Measurements from ENCODE around the gene ITPRID2. TPM values are rescaled to one million over a fixed set of nuclear protein-coding genes. Genes with fewer than 3 reads are reported as not detected.

Gene ITPRID2
- total and polyA plus RNA-seq, 12 donors = 25.5 to 103 (median 79.8) TPM

DNA sequence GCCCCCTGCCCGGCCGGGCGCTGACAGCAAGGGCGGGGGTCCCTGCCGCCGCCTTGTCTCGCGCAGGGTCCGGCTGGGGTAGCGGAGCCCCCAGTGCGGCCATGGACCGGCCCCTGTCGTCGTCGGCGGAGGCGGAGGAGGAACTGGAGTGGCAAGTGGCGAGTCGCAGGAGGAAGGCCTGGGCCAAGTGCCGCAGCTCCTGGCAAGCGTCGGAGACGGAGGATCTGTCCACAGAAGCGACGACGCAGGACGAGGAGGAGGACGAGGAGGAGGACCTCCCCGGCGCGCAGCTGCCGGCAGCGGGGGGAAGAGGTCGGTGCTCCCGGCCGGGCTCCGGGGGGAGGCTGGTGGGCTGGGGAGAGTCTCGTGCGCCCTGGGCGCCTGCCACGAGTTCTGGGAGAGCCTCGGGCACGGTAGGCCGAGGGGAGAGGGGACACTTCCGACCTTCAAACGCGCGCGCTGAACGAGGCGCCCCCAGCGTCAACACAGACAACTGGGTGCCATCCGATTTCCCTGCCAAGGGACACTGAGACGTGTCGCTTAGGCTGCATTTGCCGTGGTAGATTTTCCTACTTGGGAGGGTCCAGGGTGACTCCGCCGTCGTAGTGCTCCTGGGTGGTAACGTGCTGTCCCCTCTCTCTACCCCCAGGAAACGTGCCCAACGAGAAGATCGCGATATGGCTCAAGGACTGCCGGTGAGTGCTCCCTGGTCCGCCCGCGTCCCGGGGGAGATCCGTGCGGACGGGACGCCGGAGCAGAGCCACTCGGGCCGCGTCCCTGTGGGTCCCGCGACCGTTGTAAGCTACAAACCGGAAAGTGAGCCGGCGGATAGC lies 652 bp downstream of the ITPRID2 start:
- peak overlapping the region; percentile 87 to 99 (median 98) for H3K27ac ChIP-seq
- no peaks in the 10 kb centered on the region for H3K36me3 ChIP-seq (replicated peaks in 1 of 2)
- H3K27me3 ChIP-seq = no peaks in the 10 kb centered on the region
- WGBS, 4 donors = 0 to 1% (median 0%) methylated on average over 2 to 83 of the region's 83 CpGs
- H3K4me3 ChIP-seq = peak overlapping the region; percentile 38 to 90 (median 76)
- peak; percentile 73 to 81 (median 77) for DNase-seq
- H3K9me3 ChIP-seq (replicated peaks in 1 of 3) = no peaks in the 10 kb centered on the region
- H3K4me1 ChIP-seq (replicated peaks in 1 of 2) = peaks cover 17 to 49% of the 10 kb centered on the region in 2 donors
- intact Hi-C loops (cut with DNase I) = no loop called here
- peak in 1 of 2 donors; percentile 67 for TF ChIP-seq POLR2A (IDR thresholded peaks at IDR 0.05)
- TF ChIP-seq, protein P1, sequence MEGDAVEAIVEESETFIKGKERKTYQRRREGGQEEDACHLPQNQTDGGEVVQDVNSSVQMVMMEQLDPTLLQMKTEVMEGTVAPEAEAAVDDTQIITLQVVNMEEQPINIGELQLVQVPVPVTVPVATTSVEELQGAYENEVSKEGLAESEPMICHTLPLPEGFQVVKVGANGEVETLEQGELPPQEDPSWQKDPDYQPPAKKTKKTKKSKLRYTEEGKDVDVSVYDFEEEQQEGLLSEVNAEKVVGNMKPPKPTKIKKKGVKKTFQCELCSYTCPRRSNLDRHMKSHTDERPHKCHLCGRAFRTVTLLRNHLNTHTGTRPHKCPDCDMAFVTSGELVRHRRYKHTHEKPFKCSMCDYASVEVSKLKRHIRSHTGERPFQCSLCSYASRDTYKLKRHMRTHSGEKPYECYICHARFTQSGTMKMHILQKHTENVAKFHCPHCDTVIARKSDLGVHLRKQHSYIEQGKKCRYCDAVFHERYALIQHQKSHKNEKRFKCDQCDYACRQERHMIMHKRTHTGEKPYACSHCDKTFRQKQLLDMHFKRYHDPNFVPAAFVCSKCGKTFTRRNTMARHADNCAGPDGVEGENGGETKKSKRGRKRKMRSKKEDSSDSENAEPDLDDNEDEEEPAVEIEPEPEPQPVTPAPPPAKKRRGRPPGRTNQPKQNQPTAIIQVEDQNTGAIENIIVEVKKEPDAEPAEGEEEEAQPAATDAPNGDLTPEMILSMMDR (IDR thresholded peaks at IDR 0.05) = peak in 2 of 6 experiments; percentile 6 to 7

DNA sequence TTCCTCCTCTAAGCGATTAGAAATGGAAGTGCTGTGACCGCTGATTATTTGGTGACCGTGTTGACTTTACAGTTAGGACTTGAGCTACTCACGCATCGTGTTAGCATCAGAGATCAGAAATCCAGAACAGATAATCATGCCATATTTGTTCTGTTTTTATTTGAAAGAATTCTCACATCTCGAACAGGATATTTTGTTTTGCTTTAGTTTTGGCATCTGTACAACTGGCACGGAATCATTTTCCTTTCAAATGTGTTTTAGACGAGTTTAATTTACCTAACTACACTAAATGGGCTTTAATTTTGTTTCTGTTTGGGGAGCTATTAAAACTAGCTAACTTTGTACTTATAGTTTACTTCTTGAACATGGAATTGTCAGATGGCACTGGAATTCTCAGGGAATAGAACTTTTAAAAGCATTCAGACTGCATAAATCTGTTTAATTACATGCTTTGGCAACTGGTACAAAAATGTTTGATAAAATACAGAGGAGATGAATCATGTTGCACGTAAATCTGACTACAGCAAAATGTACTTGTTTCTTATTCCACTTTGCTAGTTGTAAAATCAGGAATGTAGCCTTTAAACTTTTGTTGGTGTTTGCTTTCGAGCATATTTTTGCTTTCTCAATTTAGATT lies 1.4 kb downstream of the ITPRID2 start:
- intact Hi-C loops (cut with DNase I) = no loop called here
- DNase-seq = peak in 1 of 7 donors; percentile 6
- Histone ChIP-seq H3K9me3 (replicated peaks in 1 of 3) (no peaks in the 10 kb centered on the region), H3K36me3 (replicated peaks in 1 of 2) (no peaks in the 10 kb centered on the region), H3K27me3 (no peaks in the 10 kb centered on the region), H3K27ac (peak overlapping the region; percentile 87 to 99 (median 98)), H3K4me3 (peak overlapping the region; percentile 38 to 90 (median 76)), H3K4me1 (replicated peaks in 1 of 2) (peaks cover 18 to 56% of the 10 kb centered on the region in 2 donors)
- WGBS, 4 donors = 1 to 5% (median 4%) methylated on average over 10 of the region's 10 CpGs
- no peak for TF ChIP-seq POLR2A (IDR thresholded peaks at IDR 0.05)
- TF ChIP-seq, protein P1 (IDR thresholded peaks at IDR 0.05) = no peak

DNA sequence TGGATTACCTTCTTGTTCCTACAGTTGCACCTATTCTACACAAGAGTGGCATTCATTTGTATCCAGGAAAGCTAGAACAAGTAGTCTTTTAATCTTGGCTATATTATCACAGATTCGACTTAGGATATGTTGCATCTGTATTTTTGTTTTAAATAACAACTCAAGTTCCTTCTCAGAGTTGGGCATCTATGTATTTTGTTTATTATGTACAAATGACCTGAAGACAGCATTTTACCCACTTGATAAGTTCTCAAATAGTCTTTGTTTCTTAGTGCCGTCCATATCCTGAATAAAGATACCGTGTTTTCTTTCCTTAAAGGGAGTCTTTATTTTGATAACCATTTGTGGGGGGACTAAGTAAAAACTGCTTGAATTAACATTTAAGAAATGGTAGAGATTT lies 2.9 kb downstream of the ITPRID2 start:
- intact Hi-C loops (cut with DNase I) = no loop called here
- no peak for TF ChIP-seq POLR2A (IDR thresholded peaks at IDR 0.05)
- TF ChIP-seq, protein P1 (IDR thresholded peaks at IDR 0.05) = no peak
- Histone ChIP-seq H3K4me3 (peak overlapping the region in 1 of 4 donors; percentile 82), H3K9me3 (replicated peaks in 1 of 3) (no peaks in the 10 kb centered on the region), H3K36me3 (replicated peaks in 1 of 2) (peaks cover 0 to 7% of the 10 kb centered on the region in 2 donors), H3K27me3 (no peaks in the 10 kb centered on the region), H3K4me1 (replicated peaks in 1 of 2) (peaks cover 18 to 70% of the 10 kb centered on the region in 2 donors), H3K27ac (no peak overlapping the region)
- DNase-seq = no peak
- 63 to 79% (median 69%) methylated on average over 3 of the region's 3 CpGs for WGBS, 4 donors

DNA sequence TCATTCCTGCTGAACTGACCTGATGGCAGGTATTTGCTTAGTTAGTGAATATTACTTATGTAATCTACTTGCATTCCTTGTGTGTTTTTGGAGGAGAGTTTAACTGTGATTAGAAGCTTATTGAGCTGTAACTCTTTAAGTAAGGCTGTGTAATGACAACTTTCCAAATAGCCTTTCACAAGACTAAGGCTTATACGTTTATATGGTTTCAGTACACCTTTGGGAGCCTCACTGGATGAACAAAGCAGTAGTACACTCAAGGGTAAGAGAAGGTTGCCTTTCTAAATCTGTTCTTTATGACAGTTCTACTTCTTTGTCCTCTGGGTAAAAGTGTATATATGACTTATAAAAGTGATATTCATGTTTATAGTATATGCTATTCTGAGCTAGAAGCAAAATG lies 4.3 kb downstream of the ITPRID2 start:
- Histone ChIP-seq H3K27me3 (no peaks in the 10 kb centered on the region), H3K27ac (no peak overlapping the region), H3K4me3 (no peak overlapping the region), H3K4me1 (replicated peaks in 1 of 2) (peaks cover 18 to 67% of the 10 kb centered on the region in 2 donors), H3K9me3 (replicated peaks in 1 of 3) (no peaks in the 10 kb centered on the region), H3K36me3 (replicated peaks in 1 of 2) (peaks cover 0 to 21% of the 10 kb centered on the region in 2 donors)
- intact Hi-C loops (cut with DNase I) = no loop called here
- WGBS, 4 donors = 54 to 67% (median 59%) methylated on average over 1 of the region's 1 CpG
- DNase-seq = no peak
- TF ChIP-seq, protein P1 (IDR thresholded peaks at IDR 0.05) = no peak
- no peak for TF ChIP-seq POLR2A (IDR thresholded peaks at IDR 0.05)

Data from adrenal gland (tissue), 12 donors.